T-helper 1 cell treated with Interleukin-12 subunit alpha and Interleukin-12 subunit beta and Interleukin-4 antibody, amounts not matched to agents 30 ng/mL and 1 ng/mL, for 36 hours (primary cell): ENCODE measurements around the gene TAB2. TPM values are rescaled to one million over a fixed set of nuclear protein-coding genes. Genes with fewer than 3 reads are reported as not detected.

Experiments used
- intact Hi-C: fragments of 100-400 bp; cut with micrococcal nuclease; formaldehyde crosslinking; loops from one replicate; pipeline ENCODE4 v1.15.1; 2024
- total RNA-seq: library from RNA; stranded (reverse); gene quantifications from 2 replicates; pipeline ENCODE4 v1.2.3, GENCODE V29; 2022

TAB2 gene
- total RNA-seq, 1 donor from 2014 or later, result 261 TPM

- intact Hi-C loops, result no loop called here
These were observed 44.8 kb downstream of the TAB2 start for GRCh38 chr6:149362289-149362688.

- intact Hi-C loops, result loop anchor here (1.0 kb wide), 1 partner anchor 8 kb away; no protein-coding TSS in a partner anchor
These were observed 45.6 kb downstream of the TAB2 start for GRCh38 chr6:149363154-149363553.

- intact Hi-C loops, result no loop called here
These were observed 47.0 kb downstream of the TAB2 start for GRCh38 chr6:149364557-149364956.

GRCh38 chr6:149365197-149365596 is 47.7 kb downstream of the TAB2 start:
- intact Hi-C loops, result no loop called here

- intact Hi-C loops, result loop anchor here (1.0 to 2.0 kb wide), 4 partner anchors 8 to 284 kb away; no protein-coding TSS in a partner anchor
These were observed 48.9 kb downstream of the TAB2 start for GRCh38 chr6:149366267-149366921.

GRCh38 chr6:149368065-149368464 is 50.6 kb downstream of the TAB2 start:
- intact Hi-C loops, result no loop called here

GRCh38 chr6:149371154-149371553 is 53.6 kb downstream of the TAB2 start:
- intact Hi-C loops, result loop anchor here (1.0 to 2.0 kb wide), 2 partner anchors 8 to 22 kb away; no protein-coding TSS in a partner anchor

- intact Hi-C loops, result no loop called here
These were observed 54.5 kb downstream of the TAB2 start for GRCh38 chr6:149372062-149372461.

- intact Hi-C loops, result no loop called here
These were observed 56.0 kb downstream of the TAB2 start for GRCh38 chr6:149373511-149373910.

GRCh38 chr6:149379977-149380376 is 62.5 kb downstream of the TAB2 start:
- intact Hi-C loops, result no loop called here

GRCh38 chr6:149380523-149380922 is 63.0 kb downstream of the TAB2 start:
- intact Hi-C loops, result no loop called here

- intact Hi-C loops, result no loop called here
These were observed 65.9 kb downstream of the TAB2 start for GRCh38 chr6:149383371-149383770.

GRCh38 chr6:149384464-149384863 is 67.0 kb downstream of the TAB2 start:
- intact Hi-C loops, result no loop called here

- intact Hi-C loops, result loop anchor here (1.0 to 5.0 kb wide), 2 partner anchors 11 to 49 kb away; no protein-coding TSS in a partner anchor
These were observed 68.6 kb downstream of the TAB2 start for GRCh38 chr6:149385998-149386646.

GRCh38 chr6:149387779-149388512 is 70.4 kb downstream of the TAB2 start:
- intact Hi-C loops, result loop anchor here (5.0 kb wide), 1 partner anchor 51 kb away; no protein-coding TSS in a partner anchor

- intact Hi-C loops, result loop anchor here (5.0 kb wide), 1 partner anchor 52 kb away; no protein-coding TSS in a partner anchor
These were observed 72.2 kb downstream of the TAB2 start for GRCh38 chr6:149389509-149390297.

- intact Hi-C loops, result loop anchor here (2.0 kb wide), 2 partner anchors 15 to 21 kb away; no protein-coding TSS in a partner anchor
These were observed 74.6 kb downstream of the TAB2 start for GRCh38 chr6:149392093-149392492.

- intact Hi-C loops, result loop anchor here (2.0 kb wide), 2 partner anchors 14 to 22 kb away; no protein-coding TSS in a partner anchor
These were observed 75.0 kb downstream of the TAB2 start for GRCh38 chr6:149392535-149392934.

- intact Hi-C loops, result loop anchor here (2.0 kb wide), 2 partner anchors 14 to 22 kb away; no protein-coding TSS in a partner anchor
These were observed 75.6 kb downstream of the TAB2 start for GRCh38 chr6:149393002-149393679.

- intact Hi-C loops, result no loop called here
These were observed 77.7 kb downstream of the TAB2 start for GRCh38 chr6:149395185-149395584.
